ENCODE data around the gene C15orf62. TPM values are rescaled to one million over a fixed set of nuclear protein-coding genes. Genes with fewer than 3 reads are reported as not detected.

Gene C15orf62
- total RNA-seq, 1 experiment from 2014 or later = 0.26 TPM

- H3K4me1 Mint-ChIP-seq (ENCODE audit: insufficient read depth, unreplicated experiment) = peaks cover 12% of the 10 kb centered on the region
- DNase-seq (ENCODE audit: unreplicated experiment) = peak; percentile 96
- peak overlapping the region; percentile 57 for H3K4me3 Mint-ChIP-seq (ENCODE audit: unreplicated experiment)
- no peaks in the 10 kb centered on the region for H3K9me3 Mint-ChIP-seq (ENCODE audit: unreplicated experiment)
- CTCF ChIA-PET = interaction anchor here (0.5 to 2.4 kb wide), 17 partner anchors 8 to 1974 kb away, joined by 3 to 18 read pairs (median 3); partner anchors contain the start of gene RHOV
- peak overlapping the region; percentile 72 for H3K27ac Mint-ChIP-seq (ENCODE audit: low read depth, unreplicated experiment)
- TF ChIP-seq CTCF (IDR thresholded peaks at IDR 0.05; ENCODE audit: unreplicated experiment) = no peak
- intact Hi-C loops (cut with micrococcal nuclease) = no loop called here
- H3K36me3 Mint-ChIP-seq (ENCODE audit: insufficient read depth, unreplicated experiment) = peaks cover 66% of the 10 kb centered on the region
- POLR2A ChIA-PET = interaction anchor here (0.5 to 4.2 kb wide), 19 partner anchors 8 to 1516 kb away, joined by 3 to 28 read pairs (median 4); partner anchors contain the start of genes DNAJC17, GCHFR, RAD51 and SPINT1
- H3K27me3 Mint-ChIP-seq (ENCODE audit: insufficient read depth, unreplicated experiment) = no peaks in the 10 kb centered on the region
- BruUV-seq (replicated peaks) = no TSS peak
Observed at GRCh38 chr15:40776537-40777141, 6.9 kb downstream of the C15orf62 start.

GRCh38 chr15:40782609-40783227 lies 12.9 kb downstream of the C15orf62 start:
- BruUV-seq (replicated peaks) = no TSS peak
- CTCF ChIA-PET = interaction anchor here (0.5 to 2.1 kb wide), 37 partner anchors 10 to 672 kb away, joined by 3 to 27 read pairs (median 4); partner anchors contain the start of genes C15orf62 and VPS18
- Mint-ChIP-seq H3K27ac (ENCODE audit: low read depth, unreplicated experiment) (no peak overlapping the region), H3K4me1 (ENCODE audit: insufficient read depth, unreplicated experiment) (peaks cover 17% of the 10 kb centered on the region), H3K27me3 (ENCODE audit: insufficient read depth, unreplicated experiment) (no peaks in the 10 kb centered on the region), H3K36me3 (ENCODE audit: insufficient read depth, unreplicated experiment) (peaks cover 27% of the 10 kb centered on the region), H3K4me3 (ENCODE audit: unreplicated experiment) (no peak overlapping the region), H3K9me3 (ENCODE audit: unreplicated experiment) (no peaks in the 10 kb centered on the region)
- intact Hi-C loops (cut with micrococcal nuclease) = loop anchor here (1.0 to 5.0 kb wide), 3 partner anchors 36 to 194 kb away; no protein-coding TSS in a partner anchor
- TF ChIP-seq CTCF (IDR thresholded peaks at IDR 0.05; ENCODE audit: unreplicated experiment) = peak; percentile 72
- POLR2A ChIA-PET = interaction anchor here (0.6 to 1.3 kb wide), 9 partner anchors 10 to 74 kb away, joined by 3 to 4 read pairs (median 3); partner anchors contain the start of gene C15orf62
- DNase-seq (ENCODE audit: unreplicated experiment) = peak; percentile 83

- Mint-ChIP-seq H3K27me3 (ENCODE audit: insufficient read depth, unreplicated experiment) (no peaks in the 10 kb centered on the region), H3K9me3 (ENCODE audit: unreplicated experiment) (no peaks in the 10 kb centered on the region), H3K27ac (ENCODE audit: low read depth, unreplicated experiment) (no peak overlapping the region), H3K36me3 (ENCODE audit: insufficient read depth, unreplicated experiment) (peaks cover 12% of the 10 kb centered on the region), H3K4me1 (ENCODE audit: insufficient read depth, unreplicated experiment) (peaks cover 27% of the 10 kb centered on the region), H3K4me3 (ENCODE audit: unreplicated experiment) (no peak overlapping the region)
- ChIA-PET POLR2A (interaction anchor here (1.0 to 1.3 kb wide), 7 partner anchors 21 to 110 kb away, joined by 3 to 5 read pairs (median 4); partner anchors contain the start of gene SPINT1), CTCF (interaction anchor here (0.6 to 2.6 kb wide), 12 partner anchors 9 to 196 kb away, joined by 3 to 10 read pairs (median 4); partner anchors contain the start of genes GCHFR and VPS18)
- BruUV-seq (replicated peaks) = no TSS peak
- DNase-seq (ENCODE audit: unreplicated experiment) = peak; percentile 38
- no peak for TF ChIP-seq CTCF (IDR thresholded peaks at IDR 0.05; ENCODE audit: unreplicated experiment)
- intact Hi-C loops (cut with micrococcal nuclease) = loop anchor here (2.0 kb wide), 1 partner anchor 108 kb away; no protein-coding TSS in a partner anchor
Observed at GRCh38 chr15:40785164-40785563, 15.4 kb downstream of the C15orf62 start.

DNA sequence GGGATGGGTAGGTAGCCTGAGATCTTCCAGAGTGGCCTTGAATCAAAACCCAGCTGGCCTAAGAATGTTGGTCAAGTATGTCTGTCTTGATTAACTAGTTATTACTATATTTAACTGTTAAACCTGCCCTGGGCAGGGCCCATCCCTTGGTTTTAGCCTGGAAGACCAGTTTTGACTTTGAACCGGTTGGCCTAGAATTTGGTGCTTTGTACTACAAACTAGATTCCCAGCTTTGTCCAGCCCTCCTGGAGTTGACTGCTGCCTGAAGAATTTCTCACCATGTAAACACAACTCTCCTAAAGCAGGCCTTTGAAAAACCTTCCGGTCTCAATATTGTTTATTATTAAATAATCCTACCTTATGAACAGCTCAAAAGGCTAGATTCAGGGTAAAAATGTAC lies 16.0 kb downstream of the C15orf62 start:
- Mint-ChIP-seq H3K27me3 (ENCODE audit: insufficient read depth, unreplicated experiment) (no peaks in the 10 kb centered on the region), H3K4me1 (ENCODE audit: insufficient read depth, unreplicated experiment) (peaks cover 27% of the 10 kb centered on the region), H3K27ac (ENCODE audit: low read depth, unreplicated experiment) (no peak overlapping the region), H3K9me3 (ENCODE audit: unreplicated experiment) (no peaks in the 10 kb centered on the region), H3K4me3 (ENCODE audit: unreplicated experiment) (no peak overlapping the region), H3K36me3 (ENCODE audit: insufficient read depth, unreplicated experiment) (peaks cover 12% of the 10 kb centered on the region)
- ChIA-PET CTCF (interaction anchor here (0.7 to 2.6 kb wide), 9 partner anchors 9 to 196 kb away, joined by 3 to 10 read pairs (median 5); partner anchors contain the start of gene VPS18), POLR2A (interaction anchor here (0.9 to 1.5 kb wide), 8 partner anchors 9 to 110 kb away, joined by 3 to 5 read pairs (median 4); partner anchors contain the start of gene SPINT1)
- no TSS peak for BruUV-seq (replicated peaks)
- intact Hi-C loops (cut with micrococcal nuclease) = loop anchor here (2.0 kb wide), 1 partner anchor 107 kb away; no protein-coding TSS in a partner anchor
- TF ChIP-seq CTCF (IDR thresholded peaks at IDR 0.05; ENCODE audit: unreplicated experiment) = no peak
- DNase-seq (ENCODE audit: unreplicated experiment) = no peak
